ENCODE measurements around the gene ZDHHC7. TPM values are rescaled to one million over a fixed set of nuclear protein-coding genes. Genes with fewer than 3 reads are reported as not detected.

ZDHHC7 gene
- total RNA-seq, 1 donor from 2014 or later, result 61.4 TPM

DNA sequence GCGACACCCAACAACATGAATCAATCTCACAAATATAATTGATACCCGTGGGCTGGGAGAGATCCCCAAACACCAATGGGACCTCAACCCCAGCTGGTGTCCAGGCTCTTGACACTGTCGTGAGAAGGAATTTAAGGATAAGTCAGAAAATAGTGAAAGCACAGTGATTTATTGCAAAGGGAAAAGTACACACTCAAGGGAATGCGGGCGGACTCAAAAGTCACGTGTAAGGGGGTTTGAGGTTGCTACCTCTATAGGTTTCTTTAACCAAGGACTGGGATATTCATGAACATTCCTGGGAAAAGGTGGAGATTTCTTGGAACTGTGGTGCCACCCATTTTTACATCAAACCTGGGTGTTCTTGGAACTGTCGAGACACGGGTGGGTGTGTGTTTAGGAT is 6.3 kb upstream of the ZDHHC7 start:
- no peak overlapping the region for H3K4me3 ChIP-seq (ENCODE audit: low read depth, low read length)
- TF ChIP-seq, protein P1, sequence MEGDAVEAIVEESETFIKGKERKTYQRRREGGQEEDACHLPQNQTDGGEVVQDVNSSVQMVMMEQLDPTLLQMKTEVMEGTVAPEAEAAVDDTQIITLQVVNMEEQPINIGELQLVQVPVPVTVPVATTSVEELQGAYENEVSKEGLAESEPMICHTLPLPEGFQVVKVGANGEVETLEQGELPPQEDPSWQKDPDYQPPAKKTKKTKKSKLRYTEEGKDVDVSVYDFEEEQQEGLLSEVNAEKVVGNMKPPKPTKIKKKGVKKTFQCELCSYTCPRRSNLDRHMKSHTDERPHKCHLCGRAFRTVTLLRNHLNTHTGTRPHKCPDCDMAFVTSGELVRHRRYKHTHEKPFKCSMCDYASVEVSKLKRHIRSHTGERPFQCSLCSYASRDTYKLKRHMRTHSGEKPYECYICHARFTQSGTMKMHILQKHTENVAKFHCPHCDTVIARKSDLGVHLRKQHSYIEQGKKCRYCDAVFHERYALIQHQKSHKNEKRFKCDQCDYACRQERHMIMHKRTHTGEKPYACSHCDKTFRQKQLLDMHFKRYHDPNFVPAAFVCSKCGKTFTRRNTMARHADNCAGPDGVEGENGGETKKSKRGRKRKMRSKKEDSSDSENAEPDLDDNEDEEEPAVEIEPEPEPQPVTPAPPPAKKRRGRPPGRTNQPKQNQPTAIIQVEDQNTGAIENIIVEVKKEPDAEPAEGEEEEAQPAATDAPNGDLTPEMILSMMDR (conservative IDR thresholded peaks at IDR 0.05; ENCODE audit: low read depth, low read length), result no peak
- DNase-seq (ENCODE audit: low read depth), result no peak

DNA sequence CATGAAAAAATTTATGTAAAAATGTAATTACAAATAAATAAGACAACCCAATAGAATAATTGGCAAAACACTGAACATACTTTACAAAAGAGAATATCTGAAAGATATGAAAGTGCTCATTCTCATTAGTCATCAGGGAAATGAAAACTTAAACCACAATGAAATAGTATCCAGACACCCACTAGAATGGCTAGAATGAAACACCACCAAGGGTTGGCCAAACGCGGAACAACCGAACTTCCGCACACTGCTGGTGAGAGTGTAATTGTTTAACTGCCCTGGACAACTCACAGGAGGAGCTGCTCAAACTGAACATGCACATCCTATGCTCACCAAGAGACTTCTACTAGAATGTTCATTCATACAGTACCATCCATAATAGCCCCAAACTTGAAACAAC is 5.8 kb upstream of the ZDHHC7 start:
- no peak for DNase-seq (ENCODE audit: low read depth)
- no peak overlapping the region for H3K4me3 ChIP-seq (ENCODE audit: low read depth, low read length)
- TF ChIP-seq, protein P1 (conservative IDR thresholded peaks at IDR 0.05; ENCODE audit: low read depth, low read length), result no peak

DNA sequence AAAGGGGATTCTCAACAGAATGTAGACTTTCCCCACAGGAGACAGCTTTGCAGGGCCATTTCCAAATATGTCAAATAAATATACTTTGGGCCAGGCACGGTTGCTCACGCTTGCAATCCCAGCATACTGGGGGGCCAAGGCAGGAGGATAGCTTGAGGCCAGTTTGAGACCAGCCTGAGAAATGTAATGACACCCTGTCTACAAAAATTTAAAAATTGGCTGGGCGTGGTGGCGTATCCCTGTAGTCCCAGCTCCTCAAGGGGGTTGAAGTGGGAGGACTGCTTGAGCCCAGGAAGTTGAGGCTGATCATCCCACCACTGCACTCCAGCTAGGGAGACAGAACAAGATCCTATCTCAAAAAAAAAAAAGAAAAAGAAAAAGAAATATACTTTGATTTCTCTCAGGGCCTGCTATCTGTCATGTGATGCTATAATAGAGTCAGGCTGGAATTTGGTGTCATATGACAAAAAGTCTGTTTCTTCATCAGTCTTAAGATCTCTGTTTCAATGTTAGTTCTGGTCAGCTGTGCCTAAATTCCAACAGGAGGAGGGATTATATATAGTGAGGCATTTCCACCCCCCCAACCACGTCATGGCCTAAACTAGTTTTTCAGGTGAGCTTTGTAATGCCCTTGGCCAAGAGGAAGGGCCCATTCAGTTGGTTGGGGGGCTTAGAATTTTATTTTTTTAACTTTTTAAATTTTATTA is 4.3 kb upstream of the ZDHHC7 start:
- H3K4me3 ChIP-seq (ENCODE audit: low read depth, low read length), result no peak overlapping the region
- TF ChIP-seq, protein P1 (conservative IDR thresholded peaks at IDR 0.05; ENCODE audit: low read depth, low read length), result no peak
- no peak for DNase-seq (ENCODE audit: low read depth)

DNA sequence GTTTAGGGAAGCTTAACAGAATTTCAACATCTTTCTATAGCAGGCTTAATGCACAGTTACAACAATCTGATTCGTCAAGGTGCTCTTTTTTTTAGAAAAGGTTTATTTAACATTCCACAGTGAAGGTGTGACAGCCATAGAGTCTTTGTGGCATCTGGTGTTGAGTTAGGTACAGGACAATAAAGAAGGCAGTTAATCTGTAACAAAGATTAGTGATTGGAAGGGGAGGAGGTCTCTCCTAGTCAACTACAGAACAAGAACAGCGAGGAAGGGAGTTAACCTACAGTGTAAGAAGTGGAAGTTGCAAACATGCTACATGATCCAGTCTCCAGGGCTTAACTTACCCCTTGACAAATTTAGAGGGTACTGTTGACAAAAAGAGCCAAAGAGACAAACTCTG is 3.0 kb upstream of the ZDHHC7 start:
- DNase-seq (ENCODE audit: low read depth), result no peak
- TF ChIP-seq, protein P1 (conservative IDR thresholded peaks at IDR 0.05; ENCODE audit: low read depth, low read length), result no peak
- H3K4me3 ChIP-seq (ENCODE audit: low read depth, low read length), result no peak overlapping the region

DNA sequence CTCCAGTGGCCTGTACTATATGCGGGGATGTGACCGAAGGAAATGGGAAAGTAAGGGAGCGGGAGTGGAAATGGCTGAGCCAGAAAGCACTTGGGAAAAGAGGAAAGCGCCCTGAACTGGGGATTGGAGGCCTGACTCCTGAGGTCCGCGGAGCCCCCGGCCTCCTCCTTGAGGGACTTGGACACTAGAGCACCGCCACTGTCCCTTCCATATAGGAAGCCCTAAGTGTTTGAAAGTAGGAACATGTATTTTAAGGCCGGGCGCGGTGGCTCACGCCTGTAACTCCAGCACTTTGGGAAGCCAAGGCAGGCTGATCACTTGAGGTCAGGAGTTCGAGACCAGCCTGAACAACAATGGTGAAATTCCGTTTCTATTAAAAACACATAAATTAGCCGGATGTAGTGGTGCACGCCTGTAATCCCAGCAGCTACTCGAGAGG is 530 bp upstream of the ZDHHC7 start:
- peak overlapping the region; percentile 92 for H3K4me3 ChIP-seq (ENCODE audit: low read depth, low read length)
- TF ChIP-seq, protein P1 (conservative IDR thresholded peaks at IDR 0.05; ENCODE audit: low read depth, low read length), result no peak
- no peak for DNase-seq (ENCODE audit: low read depth)

DNA sequence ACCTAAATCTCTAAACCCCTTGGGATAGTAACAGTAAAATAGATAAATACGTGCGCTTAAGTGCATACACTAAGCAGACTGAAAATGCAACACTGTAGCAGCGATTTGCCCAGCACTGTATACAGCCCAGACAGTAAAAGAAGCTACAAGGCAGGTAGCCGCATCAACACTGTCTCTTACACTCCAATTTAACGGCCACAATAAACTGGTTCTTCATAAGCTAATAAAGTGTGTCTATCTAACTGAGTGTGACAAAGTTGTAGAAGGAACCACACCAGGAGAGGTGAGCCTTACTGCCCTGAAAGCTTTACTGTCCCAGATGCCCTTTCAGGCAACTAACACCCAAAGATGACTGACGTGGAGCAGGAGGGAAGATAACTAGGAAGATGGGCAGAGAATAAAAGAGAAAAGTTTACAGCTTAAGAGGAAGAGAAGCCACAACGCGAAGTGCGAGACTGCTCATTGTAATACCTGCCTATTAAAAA is 847 bp downstream of the ZDHHC7 start:
- peak overlapping the region; percentile 92 for H3K4me3 ChIP-seq (ENCODE audit: low read depth, low read length)
- DNase-seq (ENCODE audit: low read depth), result no peak
- TF ChIP-seq, protein P1 (conservative IDR thresholded peaks at IDR 0.05; ENCODE audit: low read depth, low read length), result no peak

DNA sequence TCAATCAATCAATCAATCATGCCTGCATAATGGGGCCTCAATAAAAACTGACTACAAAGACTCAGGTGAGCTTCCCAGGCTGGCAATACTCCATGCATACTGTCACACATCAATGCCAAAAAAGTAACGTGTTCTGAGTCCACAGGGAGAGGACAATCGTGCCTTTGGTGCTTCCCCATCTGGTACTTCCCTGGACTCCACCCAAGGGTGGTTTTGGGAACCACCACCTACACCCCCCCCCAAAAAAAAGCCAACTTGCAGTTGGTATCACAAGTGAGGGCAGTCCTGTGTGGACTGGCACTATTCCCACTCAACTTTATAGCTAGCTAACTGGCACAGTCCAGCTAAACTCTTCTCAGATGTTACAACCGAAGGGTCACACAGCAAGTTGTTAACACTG is 3.1 kb downstream of the ZDHHC7 start:
- TF ChIP-seq, protein P1 (conservative IDR thresholded peaks at IDR 0.05; ENCODE audit: low read depth, low read length), result no peak
- DNase-seq (ENCODE audit: low read depth), result no peak
- H3K4me3 ChIP-seq (ENCODE audit: low read depth, low read length), result peak overlapping the region; percentile 16
